Measurements from ENCODE around the gene STX5.

- TF ChIP-seq CTCF (IDR thresholded peaks at IDR 0.05) (no peak), POLR2A (IDR thresholded peaks at IDR 0.05; ENCODE audit: low read depth) (no peak)
Measured at GRCh38 chr11:62844154-62844553, 12.3 kb upstream of the STX5 start.
